CD4-positive, alpha-beta T cell treated with Interleukin-17A for 1 hour (primary cell): ENCODE results near the gene PTX4.

Experiments
- DNase-seq: peaks from one replicate; pipeline ENCODE4 v3.0.0-alpha.2; 2020

Gene PTX4

DNA sequence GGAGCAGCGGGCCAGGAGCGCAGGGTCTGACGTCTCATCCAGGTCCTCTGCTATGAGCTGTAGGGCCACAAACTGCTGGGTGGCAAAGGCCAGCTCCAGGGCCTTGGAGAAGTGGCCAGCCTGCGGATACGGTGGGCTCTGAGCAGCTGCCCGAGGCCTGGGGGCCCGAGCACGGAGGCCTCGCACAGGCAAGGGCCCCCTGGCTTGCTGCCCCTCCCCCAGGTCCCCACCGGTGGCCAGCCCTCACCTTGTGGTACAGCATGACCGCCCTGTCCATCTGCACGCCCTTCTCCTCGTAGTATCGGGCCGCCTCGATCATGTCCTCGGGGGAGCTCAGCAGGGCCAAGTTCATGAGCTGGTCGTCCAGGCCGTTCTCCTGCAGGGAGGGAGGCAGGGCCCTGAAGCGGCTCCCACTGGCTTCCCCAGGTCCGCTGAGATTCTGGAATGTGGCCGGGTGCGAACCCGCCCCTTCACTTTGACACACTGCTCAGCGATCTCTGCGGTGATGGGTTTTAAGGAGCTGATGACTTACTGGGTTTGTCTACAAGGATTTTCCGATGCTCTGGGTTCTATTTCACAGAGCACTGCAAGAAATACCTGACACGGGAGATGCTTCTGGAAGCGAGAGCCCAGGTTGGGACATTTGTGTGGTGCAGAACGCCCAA, 35.0 kb upstream of the PTX4 start:
- no peak for DNase-seq

DNA sequence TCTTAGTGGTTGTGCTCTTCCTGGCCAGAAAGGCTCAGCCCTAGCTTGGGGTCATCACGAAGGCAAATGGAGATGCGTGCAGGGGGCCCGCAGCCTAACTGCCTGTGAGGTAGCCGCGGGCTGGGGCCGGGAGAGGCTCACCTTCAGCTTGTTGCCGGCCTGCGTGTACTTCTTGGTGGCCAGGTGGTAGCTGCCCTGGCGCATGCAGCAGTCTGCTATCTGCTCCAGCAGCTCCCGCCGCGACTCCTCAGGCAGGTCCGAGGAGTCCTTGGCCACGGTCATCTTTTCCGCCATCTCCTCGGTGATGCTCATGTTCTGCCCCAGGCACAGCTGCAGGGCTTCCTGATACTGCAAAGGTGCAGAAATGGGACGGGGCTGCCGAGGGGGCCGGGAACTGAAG, 31.7 kb upstream of the PTX4 start:
- DNase-seq, result no peak

DNA sequence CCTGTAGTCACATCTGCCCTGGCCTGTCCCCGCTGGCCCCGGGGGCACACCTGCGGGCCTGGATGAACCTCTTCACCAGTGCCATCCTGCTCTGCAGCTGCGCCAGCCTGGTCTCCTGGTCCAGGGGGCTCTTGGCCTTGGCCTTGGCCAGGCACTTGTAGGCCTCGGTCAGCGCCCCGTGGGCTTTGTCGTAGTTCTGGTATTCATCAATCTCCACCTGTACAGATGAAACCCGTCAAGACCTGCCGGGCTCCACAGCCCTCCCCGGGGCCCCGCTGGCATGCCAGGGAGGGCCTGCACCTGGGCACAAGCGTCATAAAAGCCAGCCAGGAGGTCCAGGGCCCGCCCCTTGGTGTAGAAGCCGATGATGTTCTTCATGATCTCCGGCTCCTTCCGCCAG, 31.1 kb upstream of the PTX4 start:
- no peak for DNase-seq

GRCh38 chr16:1518626-1519135, 29.9 kb upstream of the PTX4 start:
- no peak for DNase-seq

- no peak for DNase-seq
Observed at GRCh38 chr16:1514507-1514906, 25.8 kb upstream of the PTX4 start.

DNA sequence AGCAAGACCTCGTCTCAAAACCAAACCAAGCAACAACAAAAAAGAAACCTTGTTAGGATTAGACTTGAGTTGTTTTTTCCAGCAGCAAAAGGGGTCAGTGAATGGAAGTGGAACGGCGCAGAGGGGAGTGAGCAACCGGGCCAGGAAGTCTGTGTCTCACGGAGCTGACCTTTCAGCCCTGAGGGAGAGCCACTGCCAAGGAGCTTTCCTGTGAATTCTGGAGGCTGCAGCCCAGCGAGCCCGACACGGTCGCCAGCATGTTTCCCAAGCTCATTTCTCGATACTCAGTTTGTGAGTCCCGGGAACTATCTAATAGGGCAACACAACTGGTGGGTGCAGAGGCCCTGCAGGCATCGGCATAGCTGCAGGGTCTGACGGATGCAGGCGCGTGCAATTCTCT, 24.0 kb upstream of the PTX4 start:
- DNase-seq, result no peak

DNA sequence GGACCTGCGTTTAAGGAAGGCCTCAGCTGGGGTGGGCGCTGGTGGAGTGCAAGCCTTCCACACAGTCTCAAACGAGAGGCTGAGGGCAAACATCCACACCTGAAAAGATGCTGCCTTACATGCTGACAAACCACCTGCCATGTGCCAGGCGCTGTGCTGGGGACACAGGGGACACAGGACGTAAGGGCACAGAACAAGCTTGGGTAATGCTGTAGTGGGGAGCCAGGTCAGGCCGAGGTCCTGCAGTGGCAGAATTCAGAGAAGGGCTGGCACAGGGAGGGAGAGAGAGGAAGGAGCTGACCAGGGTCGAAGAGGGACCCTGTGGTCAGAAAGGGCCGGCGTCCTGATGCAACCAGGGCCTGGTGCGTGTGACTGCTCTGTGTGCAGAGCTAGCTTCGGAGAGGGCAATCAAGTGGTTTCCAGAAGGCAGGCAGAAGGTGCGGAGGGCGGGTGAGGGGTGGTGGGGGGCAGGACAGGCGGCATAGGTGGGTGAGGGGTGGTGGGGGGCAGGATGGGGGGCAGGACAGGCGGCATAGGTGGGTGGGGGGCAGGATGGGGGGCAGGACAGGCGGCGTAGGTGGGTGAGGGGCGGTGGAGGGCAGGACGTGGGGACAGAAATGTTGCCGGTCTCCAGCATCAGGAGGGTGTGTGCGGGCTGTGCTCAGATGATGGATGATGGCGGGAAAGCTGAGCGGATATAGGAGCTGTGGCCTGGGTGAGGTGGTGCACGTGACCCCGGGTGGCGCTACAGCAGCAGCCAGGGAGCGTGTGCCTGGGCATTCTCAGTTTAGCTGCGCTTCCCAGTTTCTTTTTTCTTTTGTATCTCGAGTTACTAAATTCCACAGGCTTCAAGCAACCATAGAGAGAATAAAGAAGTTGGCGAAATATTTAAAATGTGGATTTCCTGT, 23.2 kb upstream of the PTX4 start:
- no peak for DNase-seq

DNA sequence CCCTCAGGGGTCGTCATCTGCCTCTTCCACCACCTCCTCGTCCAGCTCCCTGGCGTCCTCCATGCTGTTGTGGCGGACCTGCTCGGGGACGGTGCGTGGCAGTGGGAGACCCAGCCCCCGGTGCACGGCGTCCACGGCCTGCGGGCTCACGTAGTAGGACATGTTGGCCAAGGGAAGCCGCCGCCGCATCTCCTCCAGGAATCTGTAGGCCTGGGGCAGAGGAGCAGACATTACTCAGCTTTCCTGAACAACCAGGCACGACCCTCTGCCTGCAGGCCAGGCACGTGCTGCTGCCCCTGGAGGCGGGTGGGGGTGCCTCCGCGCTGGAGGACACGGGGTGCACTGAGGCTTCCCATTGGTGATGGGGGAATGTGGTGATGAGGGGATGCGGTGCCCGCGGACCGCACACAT, 22.2 kb upstream of the PTX4 start:
- no peak for DNase-seq

DNA sequence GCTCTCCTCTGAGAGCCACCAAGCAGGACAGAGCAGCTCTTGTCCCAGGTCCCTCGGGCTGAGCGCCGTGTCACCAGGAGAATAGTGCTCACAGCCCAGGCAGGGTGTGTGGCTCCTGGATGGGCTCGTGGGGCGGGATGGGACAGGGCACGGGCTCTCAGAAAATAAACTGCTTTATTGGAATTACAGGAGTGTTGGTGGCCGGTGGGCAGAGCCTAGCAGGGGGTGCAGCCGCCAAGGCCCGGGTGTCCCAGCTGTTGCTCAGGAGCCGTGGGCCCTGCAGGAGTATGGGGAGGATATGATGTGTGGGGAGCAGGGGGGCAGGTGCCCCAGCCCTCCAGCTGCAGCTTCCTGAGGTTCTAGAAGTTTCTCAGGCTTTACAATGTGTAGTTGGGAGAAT, 21.5 kb upstream of the PTX4 start:
- DNase-seq, result no peak

DNA sequence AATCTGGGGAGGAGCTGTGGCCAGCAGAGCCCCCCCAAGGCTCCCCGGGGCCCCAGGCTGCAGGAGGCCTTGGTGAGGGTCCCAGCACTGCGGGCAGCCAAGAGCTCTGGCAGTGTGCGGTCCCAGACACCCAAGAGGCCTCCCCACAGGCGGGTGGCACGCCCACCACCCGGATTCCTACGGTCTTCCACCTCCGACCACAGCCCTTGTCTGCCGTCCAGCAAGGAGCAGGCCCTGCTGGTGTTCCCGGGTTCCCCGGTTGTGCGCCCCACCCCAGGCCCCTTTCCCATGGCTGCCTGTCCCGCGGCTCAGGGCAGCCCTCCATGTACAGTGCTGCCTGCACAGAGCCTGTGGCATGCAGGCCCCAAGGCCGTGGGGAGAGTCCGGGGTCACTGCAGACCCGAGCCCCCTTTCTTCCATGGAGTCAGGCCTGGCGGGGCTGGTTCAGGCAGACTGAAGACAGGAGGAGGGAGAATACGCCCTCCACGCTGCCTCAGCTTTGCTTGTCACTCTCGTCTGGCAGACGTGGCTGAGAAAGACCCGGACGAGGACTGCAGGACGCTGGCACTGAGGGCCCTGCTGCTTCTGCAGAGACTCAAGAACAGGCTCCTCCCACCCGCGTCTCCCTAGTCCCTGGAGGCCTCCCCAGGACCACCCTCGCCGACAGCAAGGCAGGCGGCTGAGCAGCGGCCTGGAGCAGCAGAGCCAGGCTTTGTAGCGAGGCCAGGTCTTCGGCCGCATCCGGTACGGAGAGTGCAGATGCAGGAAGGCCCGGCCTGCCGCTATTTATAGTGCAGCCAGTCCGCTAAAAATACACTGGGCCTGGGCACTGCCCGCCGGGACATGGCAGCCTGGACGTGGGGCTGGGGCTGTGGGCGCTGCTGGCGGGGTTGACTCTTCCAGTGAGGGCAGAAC, 20.8 kb upstream of the PTX4 start:
- no peak for DNase-seq

DNA sequence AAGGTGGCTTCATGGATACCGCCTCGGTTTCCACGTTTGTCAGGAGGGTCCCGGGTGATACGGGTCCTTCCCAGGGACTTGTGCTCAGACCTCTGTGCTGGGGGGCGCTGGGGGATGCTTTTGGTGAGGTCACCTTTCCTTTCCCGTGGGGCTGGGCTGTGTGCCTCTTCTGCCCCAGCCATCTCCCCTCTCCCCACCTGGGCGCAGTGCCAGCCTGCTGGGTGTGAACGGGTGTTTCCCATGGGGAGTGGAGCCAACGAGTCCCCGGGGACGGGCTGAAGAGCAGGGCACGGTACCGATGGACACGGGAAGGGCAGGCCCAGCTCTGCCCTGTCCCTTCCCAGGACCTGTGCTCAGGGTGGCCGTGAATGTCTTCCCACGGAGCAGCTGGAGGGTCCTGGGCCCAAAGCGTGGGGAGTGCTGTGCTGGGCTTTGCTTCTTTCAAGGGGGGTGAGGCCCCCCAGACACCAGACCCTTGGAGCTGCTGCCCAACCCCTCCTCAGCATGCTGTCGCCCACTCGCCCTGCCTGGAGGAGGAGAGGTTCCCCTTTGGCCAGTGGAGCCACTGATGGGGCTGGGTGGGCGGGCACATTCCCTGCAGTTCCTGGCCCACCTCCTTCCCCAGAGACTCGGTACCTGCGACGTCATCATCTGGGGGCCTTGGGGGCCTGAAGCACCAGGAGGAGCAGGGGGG, 19.9 kb upstream of the PTX4 start:
- no peak for DNase-seq

- no peak for DNase-seq
Observed at GRCh38 chr16:1506494-1507213, 17.9 kb upstream of the PTX4 start.

- DNase-seq, result no peak
Observed at GRCh38 chr16:1505912-1506311, 17.2 kb upstream of the PTX4 start.

- DNase-seq, result no peak
Observed at GRCh38 chr16:1505073-1505844, 16.5 kb upstream of the PTX4 start.

DNA sequence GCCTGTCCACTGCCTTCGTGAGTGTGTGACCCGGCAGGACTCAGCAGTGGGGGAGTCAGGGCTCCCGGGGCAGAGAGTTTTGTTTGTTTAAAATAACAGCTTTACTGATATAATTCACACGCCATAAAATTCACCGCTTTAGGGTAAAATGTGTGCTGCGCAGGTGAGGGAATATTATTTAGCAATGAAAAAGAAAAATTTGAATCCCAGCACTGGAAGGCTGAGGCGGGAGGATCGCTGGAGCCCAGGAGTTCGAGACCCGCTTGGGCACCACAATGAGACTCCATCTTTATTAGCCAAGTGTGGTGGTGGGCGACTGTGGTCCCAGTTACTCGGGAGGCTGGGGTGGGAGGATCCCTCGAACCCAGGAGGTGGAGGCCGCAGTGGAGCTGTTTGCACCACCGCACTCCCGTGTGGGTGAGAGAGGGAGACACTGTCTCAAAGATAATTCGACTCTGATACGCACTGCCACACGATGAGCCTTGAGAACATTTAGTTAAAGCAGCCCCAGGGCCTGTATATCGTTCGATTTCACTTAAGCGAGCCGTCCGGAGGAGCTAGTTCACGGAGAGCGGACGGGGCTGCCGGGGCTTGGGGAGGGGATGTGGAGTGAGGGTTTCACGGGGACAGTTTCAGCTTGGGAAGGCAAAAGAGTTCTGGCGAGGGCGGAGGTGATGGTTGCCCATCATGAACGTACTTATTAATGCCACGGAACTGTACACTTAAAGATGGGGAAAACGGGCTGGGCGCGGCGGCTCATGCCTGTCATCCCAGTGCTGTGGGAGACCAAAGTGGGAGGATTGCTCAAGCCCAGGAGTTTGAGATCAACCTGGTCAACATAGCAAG, 14.6 kb upstream of the PTX4 start:
- DNase-seq, result no peak

DNA sequence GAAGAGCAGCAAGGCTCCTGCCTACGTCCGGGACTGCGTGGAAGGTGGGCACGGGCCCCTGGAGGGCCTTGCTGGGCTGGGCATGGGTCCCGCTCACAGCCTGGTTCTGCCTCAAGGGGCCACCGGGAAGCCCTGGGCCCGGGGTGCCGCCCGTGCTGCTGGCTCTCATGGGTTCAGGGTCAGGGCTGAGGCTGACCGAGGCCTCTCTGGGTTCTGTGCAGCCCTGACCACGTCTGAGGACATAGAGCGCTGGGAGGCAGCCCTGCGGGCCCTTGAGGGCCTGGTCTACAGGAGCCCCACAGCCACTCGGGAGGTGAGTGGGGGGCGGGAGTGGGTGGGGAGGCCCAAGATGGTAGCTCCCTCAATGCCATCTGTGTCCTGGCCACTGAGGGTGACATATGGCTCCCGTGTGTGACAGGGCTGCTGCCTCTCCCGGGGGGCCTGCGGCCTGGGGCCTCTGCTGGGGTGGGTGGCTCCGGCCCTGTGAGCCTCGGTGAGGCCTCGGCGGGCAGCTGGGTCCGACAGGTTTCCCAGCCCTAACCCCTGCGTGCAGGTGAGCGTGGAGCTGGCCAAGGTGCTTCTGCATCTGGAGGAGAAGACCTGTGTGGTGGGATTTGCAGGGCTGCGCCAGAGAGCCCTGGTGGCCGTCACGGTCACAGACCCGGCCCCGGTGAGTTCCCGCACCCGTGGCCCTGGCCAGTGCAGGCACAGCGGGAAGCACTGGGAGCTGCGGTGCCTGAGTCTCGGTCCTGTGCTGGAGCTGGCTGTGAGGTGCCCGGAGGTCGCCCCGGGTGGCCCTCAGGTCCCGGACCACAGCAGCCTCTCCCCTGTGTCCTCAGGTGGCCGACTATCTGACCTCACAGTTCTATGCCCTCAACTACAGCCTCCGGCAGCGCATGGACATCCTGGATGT, 13.6 kb upstream of the PTX4 start:
- no peak for DNase-seq

- no peak for DNase-seq
Observed at GRCh38 chr16:1501630-1502029, 12.9 kb upstream of the PTX4 start.

GRCh38 chr16:1500465-1501150, 11.9 kb upstream of the PTX4 start:
- no peak for DNase-seq
